Stimulated activated CD4-positive, alpha-beta T cell treated with anti-CD3 and anti-CD28 coated beads, Interleukin-2, amount 100 ng/mL, for 4 hours (primary cell): ENCODE data around the gene DIS3L.
"Not testable (repeated sequence)": the region's sequence is repeated elsewhere in the genome, so short reads cannot be mapped to it uniquely, and the experiment has no call there.

ENCODE experiments used
- DNase-seq: peaks from one replicate; pipeline ENCODE4 v3.0.0-alpha.2; 2020; ENCODE audit warnings: low read depth

The DIS3L gene

DNA sequence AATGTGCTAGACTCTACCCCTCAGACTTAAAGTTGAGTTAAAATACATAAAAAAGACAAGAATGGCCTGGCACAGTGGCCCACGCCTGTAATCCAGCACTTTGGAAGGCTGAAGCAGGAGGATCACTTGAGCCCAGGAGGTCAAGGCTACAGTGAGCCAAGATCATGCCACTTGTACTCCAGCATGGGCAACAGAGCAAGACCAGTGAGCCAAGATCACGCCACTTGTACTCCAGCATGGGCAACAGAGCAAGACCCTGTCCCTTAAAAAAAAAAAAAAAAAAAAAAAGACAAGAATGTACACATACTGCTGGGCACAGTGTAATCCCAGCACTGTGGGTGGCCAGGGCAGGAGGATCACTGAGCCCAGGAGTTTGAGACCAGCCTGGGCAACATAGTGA, 17.4 kb downstream of the DIS3L start:
- DNase-seq, result no peak

DNA sequence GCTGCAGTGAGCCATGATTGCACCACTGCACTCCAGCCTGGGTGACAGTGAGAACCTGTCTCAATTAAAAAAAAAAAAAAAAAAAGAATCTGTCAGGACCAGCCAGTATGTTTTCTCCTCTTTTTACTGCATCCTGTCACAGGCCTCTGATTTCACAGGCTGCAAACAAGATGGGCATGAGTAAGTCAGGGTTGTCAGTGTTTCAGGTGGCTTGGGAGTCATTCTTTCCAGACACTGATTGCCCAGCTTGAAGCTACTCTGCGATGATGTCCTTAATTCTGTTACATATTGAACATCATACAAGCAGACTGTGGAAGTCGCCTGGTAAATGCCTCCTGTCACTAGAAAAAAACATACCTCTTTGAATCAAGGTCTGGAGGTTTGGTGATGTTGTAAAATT, 18.8 kb downstream of the DIS3L start:
- DNase-seq, result no peak

DNA sequence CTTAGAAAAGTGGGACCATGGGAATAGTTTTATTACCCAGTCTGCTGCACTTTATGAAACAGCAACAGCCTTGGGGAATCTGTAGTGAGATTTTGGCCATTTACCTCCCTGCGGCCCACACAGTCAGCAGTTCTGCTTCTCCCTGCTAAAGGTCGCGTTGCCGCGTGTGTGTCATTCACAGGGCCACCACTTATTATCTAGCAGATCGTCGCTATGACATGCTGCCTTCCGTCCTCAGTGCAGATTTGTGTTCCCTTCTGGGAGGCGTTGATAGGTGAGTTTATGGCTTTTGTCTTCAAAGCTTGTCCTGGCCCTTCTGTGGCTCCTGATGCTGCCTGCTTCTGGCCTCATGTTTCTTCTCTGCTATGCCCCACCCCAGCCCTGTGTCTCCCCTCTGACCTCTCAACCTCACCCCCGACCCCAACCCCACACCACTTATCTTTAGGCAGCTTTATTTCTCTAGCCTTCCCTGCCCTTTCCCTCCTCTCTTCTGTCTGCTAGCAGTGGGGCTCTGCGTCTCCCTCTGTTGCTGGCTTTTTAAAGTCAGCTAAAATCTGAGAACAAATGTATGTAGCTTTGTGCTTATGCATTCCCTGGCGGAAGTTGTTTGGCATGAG, 30.1 kb downstream of the DIS3L start:
- DNase-seq, result no peak

DNA sequence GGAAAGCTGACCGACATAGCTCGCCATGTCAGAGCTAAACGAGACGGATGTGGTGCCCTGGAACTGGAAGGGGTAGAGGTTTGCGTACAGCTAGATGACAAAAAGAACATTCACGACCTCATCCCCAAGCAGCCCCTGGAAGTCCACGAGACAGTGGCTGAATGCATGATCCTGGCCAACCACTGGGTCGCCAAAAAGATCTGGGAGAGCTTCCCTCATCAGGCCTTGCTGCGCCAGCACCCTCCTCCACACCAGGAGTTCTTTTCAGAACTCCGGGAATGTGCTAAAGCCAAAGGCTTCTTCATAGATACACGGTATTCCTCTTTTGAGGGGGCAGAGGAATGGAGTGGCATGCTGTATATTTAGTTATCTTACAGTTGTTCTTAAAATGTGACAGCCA, 32.7 kb downstream of the DIS3L start:
- DNase-seq, result no peak

DNA sequence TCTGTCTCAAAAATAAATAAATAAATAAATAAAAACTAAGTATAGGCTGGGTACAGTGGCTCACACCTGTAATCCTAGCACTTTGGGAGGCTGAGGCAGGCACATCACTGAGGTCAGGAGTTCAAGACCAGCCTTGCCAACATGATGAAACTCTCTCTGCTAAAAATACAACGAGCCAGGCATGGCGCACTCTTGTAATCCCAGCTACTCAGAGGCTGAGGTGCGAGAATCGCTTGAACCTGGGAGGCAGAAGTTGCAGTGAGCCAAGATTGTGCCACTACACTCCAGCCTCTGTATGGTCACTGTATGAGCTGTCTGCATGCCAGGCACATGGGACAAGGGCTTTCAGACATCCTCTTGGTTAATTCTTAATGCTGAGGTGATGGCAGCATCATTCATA, 34.4 kb downstream of the DIS3L start:
- no peak for DNase-seq

DNA sequence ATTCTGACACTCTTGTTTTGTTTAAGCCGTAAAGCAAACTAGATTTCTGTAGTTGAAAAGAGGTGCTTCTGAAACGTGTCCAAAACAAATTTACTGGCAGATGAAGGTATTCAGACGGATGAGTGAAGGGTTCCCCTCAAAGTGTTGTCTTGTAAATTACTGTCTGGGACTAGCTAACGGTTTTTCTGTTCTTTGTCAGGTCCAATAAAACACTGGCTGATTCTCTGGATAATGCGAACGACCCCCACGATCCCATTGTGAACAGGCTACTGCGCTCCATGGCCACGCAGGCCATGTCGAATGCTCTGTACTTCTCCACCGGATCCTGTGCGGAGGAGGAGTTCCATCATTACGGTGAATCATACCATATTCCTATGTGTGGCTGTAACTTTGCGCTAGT, 35.4 kb downstream of the DIS3L start:
- DNase-seq, result no peak

DNA sequence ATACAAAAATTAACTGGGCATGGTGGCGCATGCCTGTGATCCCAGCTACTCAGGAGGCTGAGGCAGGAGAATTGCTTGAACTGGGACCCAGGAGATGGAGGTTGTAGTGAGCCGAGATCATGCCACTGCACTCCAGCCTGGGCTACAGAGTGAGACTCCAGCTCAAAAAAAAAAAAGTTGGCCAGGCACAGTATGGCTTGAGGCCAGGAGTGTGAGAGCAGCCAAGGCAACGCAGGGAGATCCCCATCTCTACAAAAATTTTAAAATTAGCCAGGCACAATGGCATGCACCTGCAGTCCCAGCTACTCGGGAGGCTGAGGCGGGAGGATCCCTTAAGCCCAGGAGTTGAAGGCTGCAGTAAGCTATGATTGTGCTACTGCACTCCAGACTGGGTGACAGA, 55.2 kb downstream of the DIS3L start:
- DNase-seq, result not testable (repeated sequence)

DNA sequence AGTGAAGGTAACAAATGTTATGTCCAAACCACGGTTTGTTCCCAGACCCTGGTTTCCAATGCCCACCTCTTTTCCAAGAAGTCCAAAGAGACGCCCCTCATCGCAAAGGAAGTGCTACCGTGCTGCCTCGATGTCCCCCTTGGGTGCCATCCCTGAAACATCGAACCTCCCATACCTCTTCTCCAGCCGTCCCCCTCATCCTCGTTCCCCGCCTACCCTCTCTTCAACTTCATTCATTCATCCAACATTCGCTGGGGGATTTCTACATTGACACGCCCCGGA, 62.6 kb downstream of the DIS3L start:
- no peak for DNase-seq

DNA sequence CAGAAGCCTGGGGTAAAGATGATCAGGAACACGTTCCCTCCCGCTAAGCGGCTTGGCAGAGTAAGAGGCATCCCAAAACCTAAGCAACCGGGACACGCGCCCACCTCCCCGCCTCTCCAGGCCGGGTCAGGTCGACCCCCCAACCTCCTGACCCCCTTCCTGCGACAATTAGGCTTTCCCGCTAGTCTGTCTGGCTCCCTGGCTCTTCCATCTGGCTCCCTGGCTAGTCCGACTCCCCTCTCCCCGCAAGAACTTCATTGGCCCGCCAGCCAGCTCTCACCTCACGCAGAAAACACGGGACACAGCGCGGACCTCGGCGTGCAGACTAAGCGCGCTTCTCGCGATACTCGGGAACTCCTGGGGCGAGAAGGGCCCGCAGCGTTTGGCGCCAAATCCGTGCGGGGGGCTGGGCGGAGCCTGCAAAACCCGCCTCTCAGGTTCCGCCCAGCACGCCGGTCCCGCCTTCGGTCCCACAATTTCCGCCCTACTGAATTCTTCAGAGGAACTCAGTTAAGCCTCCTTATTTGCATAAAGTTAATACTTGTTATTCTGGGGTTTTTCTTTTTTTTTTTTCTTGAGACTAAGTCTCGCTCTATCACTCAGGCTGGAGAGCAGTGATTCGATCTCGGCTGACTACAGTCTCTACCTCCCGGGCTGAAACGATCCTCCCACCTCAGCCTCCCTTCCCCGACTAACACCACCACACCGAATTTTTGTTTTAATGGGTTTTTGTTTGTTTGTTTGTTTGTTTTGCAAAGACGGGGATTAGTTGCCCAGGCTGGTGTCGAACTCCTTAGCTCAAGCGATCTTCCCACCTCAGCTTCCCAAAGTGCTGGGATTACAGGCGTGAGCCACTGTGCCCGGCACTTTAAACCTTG, 63.2 kb downstream of the DIS3L start, which contains the start of gene TIPIN:
Gene TIPIN, minus strand, starts transcription at position 327 of the 878 bp plus-strand sequence. CDS start 3,738 bp downstream, outside the sequence.
- DNase-seq, result peak; percentile 95

DNA sequence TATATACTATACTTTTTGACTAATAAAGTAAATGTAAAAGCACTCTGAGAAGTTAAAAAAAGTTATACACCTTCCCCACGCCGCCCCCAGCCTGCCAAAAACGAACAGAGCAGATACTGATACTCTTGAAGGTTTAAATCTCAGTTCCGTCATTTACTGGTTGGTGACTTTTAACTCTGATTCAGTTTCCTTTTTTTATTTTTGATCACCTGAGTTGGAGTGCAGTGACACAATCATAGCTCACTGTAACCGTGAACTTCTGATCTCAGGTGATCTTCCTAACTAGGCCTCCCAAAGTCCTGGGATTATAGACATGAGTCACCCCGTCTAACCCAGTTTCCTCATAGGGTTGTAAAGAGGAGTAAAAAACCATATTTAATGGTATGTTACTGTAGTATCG, 66.4 kb downstream of the DIS3L start:
- DNase-seq, result no peak

DNA sequence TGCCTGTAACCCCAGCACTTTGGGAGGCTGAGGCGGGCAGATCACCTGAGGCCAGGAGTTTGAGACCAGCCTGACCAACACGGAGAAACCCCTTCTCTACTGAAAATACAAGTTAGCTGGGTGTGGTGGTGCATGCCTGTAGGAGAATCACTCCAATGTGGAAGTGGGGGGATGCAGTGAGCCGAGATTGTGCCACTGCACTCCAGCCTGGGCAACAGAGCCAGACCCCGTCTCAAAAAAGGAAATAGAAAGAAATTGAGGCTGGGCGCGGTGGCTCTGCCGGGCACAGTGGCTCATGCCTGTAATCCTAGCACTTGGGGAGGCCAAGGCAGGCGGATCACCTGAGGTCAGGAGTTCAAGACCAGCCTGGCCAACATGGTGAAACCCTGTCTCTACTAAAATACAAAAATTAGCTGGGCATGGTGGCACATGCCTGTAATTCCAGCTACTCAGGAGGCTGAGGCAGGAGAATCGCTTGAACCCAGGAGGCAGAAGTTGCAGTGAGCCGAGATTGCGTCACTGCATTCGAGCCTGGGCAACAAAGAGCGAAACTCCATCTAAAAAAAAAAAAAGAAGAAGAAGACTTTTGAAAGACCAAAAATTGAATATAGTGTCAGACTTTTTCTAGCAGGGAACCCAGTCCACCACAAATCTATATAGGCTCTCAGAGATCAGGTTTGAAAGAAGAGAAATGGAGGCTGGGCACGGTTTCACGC, 68.5 kb downstream of the DIS3L start:
- not testable (repeated sequence) for DNase-seq

DNA sequence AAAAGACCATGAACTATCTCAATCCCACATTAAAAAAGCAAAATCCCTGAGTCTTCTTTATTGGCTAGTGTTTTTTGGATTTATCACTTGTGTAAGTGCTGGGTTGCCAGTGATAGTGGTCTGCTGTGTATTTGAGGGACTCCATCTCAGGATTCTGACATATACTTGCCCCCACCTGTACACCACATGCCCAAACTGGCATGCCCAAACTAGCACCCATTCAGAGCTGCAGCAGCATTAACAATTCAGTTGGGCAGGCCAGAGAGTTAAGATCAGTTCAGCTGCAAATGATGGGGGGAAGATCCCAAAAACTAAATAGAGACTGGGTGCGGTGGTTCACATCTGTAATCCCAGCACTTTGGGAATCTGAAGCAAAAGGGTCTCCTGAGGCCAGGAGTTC, 69.4 kb downstream of the DIS3L start:
- DNase-seq, result no peak

DNA sequence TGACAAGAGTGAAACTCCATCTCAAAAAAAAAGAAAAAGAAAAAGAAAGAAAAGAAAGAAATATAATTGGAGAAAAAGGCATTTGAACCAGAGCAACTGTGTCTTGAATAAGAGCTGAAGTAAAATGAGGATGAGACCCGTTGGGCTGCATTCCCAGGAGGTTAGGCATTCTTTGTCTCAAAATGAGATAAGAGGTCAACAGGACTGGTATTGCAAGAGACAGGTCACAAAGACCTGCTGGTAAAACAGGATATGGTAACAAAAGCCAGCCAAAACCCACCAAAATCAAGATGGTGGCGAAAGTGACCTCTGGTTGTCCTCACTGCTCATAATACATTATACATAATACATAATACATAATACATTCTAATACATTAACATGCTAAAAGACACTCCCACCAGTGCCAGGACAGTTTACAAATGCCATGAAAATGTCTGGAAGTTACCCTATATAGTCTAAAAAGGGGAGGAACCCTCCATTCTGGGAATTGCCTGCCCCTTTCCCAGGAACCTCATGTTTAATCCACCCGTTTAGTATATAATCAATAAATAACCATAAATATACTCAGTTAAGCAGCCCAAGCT, 71.7 kb downstream of the DIS3L start:
- no peak for DNase-seq

DNA sequence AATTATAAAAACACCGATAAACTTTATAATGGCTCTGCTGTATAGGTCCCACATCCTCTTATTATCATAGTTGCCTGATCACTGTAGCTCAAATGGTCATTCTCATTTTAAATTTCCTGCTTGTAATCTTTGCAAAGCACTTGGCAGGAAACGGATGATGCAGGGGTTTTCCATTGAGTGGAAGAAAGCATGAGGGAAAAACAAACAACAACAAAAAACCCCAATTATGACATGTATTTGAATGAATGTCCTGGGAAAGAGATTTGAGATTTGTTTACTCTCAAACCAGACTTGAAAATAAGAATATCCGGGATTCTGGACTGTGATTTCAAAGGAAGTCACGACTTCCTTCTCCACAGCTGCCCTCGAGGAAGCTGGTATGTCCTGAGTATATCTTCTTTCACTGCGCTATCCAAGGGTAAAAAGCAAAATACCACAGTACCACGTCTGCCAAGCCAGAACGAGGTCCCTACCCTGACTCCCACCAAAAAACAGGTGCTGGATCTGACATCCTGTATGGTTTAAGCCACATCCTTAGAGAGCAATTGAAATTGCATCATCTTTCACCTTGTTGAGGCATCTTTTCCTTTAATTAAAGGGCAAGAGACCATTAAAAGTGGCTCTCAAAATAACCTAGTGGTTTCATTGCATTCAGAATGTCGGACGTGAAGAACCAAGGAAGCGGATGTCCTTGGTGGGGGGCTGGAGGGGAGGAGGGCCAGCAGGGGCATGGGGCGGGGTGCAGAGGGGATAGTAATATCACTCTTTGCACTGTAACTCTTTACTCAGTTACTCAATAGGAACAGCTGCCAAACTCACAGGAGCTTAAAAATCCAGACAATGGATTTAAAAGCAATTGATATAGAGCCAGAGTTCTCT, 76.6 kb downstream of the DIS3L start:
- DNase-seq, result no peak

DNA sequence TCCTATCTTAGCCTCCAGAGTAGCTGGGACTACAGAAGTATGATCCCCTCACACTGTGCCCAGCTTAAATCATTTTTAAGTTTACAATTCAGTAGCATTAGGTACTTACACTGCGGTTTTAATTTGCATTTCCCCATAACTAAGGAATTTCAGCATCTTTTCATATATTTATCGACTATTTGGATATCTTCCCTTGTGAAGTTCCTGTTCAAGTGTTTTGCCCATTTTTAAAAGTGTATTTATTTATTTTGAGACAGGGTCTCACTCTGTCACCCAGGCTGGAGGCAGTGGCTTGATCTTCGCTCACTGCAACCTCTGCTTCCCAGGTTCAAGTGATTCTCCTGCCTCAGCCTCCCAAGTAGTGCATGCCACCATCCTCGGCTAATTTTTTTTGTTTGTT, 80.8 kb downstream of the DIS3L start:
- DNase-seq, result no peak

DNA sequence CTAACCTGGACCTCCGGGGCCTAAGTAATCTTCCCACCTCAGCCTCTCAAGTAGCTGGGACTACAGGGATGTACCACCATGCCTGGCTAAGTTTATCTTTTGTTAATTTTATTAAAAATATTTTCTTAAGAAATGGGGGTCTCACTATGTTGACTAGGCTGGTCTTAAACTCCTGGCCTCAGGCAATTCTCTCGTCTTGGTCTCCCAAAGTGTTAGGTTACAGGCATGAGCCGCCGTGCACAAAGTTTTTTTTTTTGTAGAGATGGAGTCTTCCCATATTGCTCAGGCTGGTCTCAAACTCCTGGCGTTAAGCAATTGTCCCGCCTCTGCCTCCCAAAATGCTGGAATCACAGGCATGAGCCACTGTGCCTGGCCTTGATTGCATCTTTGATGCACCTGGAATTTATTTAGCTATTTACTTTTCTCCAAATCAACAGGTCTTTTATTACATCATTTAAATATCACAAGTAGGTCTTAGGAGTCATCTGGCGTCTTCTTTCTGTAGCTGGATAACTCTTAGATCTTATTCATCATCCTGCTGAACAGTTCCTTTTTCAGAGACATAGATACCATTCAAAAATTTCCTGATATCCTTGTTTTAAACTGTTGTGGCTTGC, 85.6 kb downstream of the DIS3L start:
- no peak for DNase-seq

DNA sequence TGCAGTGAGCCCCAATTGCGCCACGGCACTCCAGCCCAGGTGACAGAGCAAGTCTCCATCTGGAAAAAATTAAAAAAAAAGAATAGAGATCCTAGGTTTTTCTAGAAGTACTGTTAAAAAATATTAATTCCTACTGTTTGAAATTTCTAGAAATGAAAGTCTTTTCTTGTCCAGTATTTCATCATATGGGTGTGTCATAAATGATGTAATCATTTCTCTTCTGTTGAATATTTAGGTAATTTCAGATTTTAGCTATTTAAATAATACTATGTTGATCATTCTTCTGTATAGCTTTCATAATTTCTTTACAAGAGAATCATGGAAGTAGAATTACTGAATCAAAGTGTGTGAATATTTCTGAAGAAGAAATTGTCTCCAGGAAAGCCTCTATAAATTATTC, 88.0 kb downstream of the DIS3L start:
- not testable (repeated sequence) for DNase-seq
